Myocyte (in vitro differentiated cells): ENCODE measurements around the gene ARHGEF16. TPM values are rescaled to one million over a fixed set of nuclear protein-coding genes. Genes with fewer than 3 reads are reported as not detected.

Source experiments
- DNase-seq: peaks from one replicate; pipeline ENCODE4 v3.0.0-alpha.2; 2012; ENCODE audit warnings: low read depth
- total RNA-seq: library from RNA; depleted of rRNA; stranded (reverse); fragments of >200 nt; gene quantifications from 2 replicates; pipeline ENCODE4 v1.2.3, GENCODE V29; 2014

The ARHGEF16 gene
- total RNA-seq, 1 donor from 2014 or later = not detected

DNA sequence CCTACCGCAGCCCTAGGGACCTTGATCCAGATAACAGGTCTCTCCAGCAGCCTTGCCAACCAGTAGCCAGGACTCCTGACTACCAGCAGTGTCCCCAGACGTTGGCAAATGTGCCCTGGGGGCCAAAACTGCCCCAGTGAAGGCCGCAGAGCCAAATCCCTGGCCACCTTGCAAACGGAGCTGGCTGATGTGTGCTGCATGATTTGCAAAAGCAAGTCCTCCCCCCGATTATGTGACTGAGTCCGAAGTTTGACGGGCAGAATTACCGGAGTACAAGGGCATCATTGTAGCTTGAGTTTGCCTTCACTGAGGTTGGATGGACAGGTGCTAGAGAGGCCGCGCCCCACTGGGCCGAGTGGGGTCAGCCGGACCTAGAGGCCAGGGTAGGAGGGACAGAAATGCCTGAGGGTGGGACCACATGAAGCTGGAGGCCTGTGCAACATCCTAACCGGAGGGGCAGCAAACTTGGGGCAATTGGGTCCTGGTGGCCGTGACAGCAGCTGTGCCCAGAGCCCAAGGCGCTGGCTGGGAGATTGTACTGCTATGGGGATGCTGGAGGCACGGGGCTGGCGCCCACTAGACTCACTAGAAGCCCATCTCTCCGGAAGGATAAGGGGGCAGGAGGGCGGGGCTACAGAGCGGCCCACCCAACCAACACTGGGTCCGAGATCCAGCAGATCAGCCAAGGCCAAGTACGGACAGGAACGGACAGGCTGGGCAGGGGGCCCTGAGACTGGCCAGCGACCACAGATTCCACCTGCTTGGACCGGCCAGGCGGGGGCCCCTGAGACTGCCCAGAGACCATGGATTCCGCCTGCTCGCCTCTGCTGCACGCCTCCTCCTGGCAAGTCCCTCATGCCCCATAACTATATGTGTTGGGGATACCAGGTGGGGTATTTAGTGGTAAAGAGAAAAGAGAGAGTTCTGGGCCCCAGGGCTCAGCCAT lies 2.8 kb downstream of the ARHGEF16 start:
- DNase-seq = no peak

DNA sequence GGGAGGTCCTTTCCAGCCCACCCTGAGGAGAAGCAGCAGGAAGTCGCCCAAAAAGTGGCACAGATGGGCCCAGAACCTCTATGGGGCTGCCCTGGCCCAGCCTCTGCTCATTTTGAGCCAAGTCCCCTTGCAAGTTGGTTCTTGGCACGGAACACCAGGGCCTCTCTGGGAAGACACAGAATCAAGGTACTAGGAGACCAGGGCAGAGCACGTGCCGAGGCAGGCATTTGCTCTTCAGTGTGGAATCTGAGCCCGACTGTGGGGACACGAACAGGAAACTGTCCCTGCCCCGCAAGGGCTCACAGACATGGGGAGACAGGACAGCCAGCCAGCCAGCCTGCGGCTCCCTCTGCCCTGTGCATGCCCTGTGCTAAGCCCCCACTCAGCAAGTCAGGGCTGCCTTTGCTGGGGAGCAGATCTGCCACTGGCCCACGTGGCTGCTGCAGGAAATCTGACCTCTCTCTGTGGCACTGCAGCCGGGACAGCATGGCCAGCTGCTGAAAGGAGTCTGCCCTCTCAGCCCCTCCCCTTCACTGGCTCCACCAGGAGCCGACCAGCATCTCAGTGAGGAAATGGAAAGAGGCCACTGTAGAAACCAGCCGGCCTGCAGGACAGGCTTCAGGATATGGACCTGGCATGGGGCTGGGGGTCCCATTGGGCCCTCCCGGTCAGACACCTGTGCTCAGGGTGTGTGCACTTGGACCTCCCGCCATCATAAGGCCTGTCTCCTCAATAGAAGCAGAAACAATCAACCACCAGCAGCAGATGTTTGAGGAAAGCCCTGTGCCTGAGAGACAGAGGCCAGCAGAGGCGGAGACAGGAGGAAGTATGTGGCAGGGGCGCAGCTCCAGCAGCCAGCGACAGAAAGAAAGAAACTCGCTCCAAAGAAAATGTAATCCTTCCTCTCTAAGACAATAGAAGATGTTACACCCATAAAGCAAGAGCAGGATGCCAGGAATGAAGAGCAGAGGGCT lies 3.7 kb downstream of the ARHGEF16 start:
- DNase-seq = peak; percentile 13

DNA sequence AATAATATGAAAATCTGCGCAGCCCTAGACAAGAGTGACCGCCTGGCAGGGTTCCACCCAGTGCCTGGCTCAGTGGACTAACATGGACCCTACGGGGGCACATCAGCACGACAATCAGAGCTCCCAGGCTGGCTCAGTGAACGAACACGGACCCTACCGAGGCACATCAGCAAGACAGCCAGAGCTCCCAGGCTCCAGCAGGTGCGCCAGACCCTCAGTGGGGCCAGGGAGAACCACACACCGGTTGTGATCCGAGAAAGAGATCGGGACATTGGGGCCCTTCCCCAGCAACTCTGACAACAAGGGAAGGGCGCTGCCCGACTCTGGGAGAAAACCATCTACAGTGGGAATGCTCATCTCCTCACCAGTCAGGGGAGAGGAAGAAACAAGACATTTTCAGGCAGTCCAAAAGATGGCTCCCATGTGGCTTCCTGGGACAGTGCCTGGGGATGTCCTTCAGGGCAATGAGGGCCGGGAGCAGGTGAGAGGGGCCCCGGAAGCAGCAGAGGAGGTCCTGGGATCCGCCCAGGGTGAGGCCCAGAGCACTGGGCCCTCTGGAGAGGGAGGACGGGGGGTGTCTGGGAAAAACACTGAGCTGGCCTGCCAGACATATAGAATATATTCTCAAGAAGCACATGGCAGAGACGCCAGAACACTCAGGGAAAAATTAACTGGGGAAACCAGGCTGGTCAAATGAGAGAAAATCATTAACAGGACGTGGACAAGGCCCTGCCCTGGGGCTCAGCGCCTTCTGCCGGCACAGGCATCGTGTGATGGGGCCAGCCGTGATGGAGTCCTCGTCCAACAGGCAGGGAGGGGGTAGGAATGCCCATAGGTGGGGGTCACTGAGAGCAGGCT lies 4.8 kb downstream of the ARHGEF16 start:
- no peak for DNase-seq

DNA sequence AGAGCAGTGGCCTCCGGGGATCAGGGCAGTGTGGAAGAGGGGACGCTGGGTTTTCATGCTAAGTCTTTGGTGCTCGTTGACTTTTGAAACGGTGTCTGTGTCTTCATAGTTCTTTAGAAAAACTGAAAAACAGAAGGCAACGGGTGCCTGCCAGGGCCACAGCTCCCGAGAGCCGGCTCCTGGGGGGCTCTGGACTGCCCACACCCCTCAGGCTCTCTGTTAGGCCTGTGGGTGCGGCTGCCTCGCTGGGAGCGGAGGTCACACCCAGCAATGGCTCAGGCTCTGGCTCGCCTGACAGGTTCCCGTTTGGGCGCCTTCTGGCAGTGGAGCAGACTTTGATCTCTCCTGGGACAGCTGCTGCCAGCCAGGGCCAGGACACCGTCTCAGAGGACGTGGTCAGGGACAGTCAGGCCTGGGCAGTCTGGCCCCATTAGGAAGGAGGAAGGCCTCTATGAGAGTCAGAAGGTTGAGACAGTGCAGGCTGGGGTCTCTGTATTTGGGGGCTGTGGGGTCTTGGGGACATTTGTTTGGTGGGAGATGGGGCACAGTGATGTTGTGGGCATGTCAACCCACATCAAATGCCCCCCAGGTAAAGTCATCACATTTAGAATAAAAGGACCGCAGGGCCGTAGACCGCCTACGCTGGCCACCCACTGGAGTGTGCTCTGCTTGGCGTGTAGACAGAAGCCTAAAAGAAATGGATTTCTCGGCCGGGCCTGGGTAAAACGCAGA lies 5.6 kb downstream of the ARHGEF16 start:
- DNase-seq = peak; percentile 23

DNA sequence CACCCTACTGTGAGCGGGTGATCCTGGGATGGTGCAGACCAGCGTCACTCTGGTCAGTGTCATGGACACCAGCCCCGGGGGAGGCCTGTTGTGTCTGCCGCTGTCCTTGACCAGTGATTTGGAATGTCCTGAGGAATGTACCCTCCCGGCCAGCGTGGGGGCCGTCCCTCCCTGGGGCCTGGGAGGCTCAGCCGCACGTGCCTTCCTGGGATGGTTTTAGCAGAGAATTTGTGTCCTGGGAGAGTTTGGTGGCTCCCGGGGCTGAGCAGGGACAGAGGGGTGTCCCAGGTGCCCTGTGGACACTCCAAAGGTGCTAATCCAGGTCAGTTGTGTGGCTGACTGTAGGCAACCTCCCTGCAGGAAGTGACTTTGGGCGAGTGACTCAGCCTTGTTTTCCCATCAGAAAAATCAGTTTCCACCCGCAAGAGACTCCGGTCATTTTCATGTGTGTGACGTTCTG lies 6.2 kb downstream of the ARHGEF16 start:
- DNase-seq = no peak

DNA sequence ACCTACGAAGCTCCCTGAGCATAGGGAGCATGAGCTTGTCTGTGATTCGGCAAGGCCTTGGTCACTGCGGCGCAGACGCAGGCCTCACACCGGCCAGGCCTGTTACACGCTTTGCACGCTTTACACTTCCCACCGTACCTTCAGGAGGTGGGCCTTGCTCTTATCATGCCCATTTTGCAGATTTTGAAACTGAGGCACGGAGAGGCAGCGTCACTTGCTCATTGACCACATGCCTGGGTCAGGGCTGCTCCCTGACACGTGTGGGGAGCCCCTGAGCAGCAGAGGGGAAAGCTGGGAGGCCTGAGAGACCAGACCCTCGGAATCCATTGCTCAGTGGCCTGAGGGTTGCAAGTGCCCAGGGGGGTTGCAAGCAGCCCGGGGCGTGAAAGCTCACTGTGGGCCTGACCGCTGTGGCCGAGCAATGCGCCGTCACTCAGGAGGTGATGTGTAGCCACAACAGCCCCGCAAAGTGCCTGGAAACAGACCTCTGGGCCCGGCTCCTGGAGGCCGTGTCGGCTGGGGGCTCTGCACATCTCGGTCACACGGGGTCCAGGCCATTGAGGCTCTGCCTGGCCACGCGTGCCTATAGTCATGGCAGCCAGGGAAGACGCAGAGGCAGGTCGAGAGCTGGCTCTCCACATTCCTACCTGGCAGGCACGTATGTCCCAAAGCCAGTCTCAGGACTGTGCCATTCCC lies 6.9 kb downstream of the ARHGEF16 start:
- no peak for DNase-seq

DNA sequence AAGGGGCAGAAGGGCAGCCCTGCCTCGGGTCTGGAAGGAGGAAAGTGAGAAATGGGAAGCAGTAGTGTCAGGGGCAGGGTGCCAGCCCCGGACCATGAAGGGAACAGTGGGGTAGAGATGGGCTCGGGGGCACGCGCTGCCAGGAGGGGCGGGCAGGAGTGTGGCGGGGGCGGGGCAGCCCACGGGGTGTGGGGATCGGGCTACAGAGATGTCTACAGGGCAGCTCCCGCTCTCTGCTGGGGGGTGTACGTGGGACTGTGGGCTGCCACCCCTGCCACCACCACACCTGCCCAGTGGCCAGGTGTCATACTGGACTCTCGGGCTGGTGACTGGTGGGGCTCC lies 7.4 kb downstream of the ARHGEF16 start:
- no peak for DNase-seq

DNA sequence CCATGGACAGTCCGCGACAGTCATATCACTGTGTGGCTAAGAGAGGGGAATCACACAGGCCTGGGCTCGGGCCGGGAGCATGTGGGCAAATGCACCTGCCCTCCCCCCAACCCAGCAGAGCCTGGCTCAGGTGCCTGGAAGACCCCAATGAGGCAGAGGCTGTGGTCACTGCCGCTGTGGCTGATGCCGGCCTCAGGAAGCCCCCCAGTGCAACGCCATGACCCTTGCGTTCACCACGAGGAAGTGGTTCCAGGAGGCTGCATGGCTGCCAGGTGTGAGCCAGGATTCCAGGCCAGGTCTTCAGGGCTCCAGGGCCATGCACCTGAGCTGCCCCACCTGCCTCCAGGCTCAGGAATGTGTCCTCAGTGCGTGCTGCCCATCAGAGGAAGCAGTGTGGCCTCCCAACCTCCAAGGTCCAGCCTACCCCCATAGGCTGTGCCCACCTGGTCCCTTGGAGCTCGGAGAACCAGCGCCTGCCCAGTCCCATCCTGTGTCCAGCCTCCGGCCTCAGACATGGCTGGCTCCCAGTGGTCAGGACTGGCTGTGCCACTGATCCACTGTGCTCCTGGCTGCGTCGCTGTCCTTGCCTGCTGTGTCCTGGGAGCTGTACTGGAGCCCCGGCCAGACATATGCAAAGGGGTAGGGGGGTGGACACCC lies 8.0 kb downstream of the ARHGEF16 start:
- DNase-seq = no peak

DNA sequence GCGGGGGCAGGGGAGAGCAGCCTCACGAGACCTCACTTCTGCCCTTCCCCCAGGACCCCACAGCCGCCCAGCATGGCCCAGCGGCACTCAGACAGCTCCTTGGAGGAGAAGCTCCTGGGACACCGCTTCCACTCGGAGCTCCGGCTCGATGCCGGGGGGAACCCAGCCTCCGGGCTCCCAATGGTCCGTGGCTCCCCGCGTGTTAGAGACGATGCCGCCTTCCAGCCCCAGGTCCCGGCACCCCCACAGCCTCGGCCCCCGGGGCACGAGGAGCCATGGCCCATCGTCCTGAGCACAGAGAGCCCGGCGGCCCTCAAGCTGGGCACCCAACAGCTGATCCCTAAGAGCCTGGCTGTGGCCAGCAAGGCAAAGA lies 8.5 kb downstream of the ARHGEF16 start:
- DNase-seq = no peak

DNA sequence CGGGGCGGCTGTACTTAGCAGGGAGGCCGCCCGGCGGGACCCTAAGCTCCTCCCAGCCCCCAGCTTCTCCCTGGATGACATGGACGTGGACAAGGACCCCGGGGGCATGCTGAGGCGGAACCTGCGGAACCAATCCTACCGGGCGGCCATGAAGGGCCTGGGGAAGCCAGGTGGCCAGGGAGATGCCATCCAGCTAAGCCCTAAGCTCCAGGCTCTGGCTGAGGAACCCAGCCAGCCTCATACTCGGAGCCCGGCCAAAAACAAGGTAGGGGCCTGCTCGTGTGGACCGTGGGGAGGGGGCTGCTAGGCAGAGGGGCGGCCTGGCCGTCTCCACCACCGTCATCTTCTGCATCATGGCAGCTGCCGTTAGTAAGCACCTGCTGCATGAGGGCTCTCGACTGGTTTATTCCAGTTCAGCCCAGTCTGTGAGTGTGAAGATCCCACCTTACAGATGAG lies 9.0 kb downstream of the ARHGEF16 start:
- no peak for DNase-seq

DNA sequence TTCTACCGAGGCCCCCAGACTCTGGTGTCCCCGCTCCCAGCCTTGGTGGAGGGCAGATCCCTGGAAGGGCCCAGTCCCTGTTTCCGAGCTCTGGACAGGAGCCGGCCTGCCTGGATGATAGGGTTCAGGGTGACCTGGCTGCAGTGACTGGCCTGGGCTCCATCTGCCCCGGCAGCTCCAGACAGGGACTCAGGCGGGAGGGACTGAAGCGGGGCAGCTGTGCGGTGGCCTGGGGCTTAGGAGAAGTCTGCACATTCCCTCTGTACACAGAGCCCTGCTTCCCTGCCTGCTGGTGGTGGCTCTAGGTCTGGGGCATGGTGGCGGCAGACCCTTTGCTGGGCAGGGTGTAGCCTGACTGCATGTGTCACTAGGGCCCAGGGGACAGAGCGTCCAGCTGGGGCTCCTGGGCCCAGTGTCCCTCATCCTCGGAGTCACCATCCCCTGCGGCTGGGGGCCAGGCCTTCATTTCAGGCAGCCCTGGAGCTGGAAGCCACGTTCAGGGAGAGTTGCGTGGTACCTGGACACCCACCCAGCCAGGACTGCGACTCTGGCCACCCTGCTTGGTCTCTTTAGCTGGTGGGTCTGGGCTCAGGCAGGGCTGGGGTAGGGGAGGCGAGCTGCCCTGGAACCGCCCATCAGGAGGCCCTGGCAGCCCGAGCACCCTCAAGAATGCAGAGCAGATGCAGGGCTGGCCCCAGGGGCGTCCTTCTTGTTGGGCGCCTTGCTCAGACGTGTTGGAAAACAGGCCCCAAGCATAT lies 9.6 kb downstream of the ARHGEF16 start:
- DNase-seq = no peak

DNA sequence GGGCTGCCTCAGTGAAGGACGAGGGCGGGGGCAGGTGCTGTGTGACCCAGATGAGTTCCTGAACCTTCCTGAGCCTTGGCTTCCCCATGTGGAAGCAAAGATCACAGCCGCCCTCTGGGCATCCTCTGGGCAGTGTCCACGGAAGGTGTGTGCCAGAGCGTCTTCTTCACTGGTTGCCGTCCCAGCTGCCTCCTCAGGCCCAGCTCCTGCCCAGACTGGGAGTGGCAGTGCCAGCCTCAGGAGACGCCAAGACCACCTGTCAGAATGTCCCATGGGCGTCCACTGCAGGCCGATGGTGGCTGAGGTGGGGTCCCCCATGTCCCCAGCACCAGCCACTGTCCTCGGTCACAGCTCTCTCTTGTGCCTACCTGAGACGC lies 10.2 kb downstream of the ARHGEF16 start:
- DNase-seq = no peak

DNA sequence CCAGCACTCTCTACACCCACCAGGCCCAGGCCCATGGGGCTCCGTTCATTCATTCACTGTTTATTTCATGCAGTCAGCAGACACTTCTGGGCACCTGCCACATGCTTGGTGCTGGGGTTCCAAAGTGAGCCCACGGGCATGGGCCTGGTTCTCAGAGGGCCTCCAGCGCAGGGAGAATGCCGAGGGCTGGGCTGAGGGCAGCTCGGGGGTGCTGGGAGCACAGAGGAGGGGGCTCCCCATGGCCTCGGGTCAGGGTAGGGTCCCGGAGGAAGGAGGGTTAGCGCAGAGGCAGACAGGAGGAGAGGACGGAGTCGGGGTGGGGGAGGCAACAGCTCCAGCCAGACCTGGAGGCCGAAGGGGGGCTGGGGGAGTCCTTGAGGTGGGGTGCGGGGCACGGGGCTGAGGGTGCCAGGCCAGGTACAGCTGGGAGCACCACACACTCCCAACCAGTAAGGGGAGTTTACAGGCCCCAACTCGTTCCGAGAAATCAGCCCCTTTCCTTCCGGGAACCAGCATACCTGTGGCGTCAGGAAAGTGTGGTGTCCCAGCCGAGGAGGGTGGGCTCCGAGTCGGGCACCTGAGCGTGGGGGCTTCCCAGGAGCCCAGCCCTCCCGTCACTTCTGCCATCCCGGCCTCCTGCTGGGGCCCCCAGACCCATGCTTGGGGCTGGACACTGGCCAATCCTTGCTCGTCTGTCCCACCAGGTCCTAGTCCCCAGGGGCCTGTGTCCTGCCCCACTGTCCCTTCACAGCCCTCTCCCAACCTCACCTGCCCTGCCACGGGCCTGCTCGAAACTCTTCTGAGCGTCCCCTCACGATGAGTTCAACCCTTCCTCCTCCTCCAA lies 10.8 kb downstream of the ARHGEF16 start:
- DNase-seq = no peak

DNA sequence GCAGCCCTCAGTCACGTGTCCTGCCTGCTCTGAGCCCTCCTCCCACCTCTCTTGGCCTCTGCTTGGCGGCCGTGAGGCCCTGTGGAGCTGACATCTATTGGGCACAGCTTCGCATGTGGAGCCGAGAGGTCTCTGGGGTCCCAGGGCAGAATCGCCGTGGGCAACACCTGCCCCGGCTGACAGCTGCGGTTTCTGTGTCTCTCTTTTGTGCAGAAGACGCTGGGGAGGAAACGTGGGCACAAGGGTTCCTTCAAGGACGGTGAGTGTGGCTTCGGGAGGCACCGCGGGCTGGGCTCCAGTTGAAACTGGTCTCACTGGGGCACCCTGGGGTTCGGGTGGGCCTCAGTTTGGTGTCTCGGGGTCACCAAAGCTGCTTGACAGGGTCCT lies 11.5 kb downstream of the ARHGEF16 start:
- no peak for DNase-seq

DNA sequence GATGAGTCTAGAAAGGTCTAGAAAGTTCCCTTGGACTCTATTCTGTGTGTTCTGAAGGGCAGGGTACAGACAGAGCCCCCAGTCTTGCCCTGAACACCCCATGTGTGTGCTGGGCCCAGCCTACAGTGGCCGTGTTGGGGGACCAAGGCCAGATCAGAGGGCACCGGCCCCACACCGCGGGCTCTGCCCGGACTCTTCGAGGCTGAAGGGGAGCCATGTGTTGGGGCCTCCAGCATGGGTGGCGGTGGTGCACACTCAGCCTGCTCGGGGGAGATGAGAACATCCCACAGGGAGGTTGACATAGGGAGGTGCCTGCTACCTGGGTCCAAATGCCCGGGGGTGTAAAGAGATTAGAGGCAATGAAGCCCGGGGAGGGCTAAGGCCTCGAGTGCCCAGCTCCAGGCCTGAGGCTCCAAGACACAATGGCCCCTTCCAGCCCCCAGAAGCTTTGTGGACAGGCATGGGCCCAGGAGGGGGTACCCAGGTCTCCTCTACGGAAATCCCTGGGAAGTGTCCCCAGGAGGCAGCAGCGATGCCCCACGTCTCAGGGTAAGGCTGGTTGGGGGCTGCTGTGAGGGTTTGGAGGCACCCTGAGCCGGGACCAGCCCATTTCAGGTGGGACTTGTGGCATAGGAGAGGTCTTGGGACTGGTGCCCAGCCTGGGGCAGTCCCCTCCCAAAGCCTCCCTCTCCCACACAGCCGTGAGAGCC lies 12.1 kb downstream of the ARHGEF16 start:
- DNase-seq = no peak

DNA sequence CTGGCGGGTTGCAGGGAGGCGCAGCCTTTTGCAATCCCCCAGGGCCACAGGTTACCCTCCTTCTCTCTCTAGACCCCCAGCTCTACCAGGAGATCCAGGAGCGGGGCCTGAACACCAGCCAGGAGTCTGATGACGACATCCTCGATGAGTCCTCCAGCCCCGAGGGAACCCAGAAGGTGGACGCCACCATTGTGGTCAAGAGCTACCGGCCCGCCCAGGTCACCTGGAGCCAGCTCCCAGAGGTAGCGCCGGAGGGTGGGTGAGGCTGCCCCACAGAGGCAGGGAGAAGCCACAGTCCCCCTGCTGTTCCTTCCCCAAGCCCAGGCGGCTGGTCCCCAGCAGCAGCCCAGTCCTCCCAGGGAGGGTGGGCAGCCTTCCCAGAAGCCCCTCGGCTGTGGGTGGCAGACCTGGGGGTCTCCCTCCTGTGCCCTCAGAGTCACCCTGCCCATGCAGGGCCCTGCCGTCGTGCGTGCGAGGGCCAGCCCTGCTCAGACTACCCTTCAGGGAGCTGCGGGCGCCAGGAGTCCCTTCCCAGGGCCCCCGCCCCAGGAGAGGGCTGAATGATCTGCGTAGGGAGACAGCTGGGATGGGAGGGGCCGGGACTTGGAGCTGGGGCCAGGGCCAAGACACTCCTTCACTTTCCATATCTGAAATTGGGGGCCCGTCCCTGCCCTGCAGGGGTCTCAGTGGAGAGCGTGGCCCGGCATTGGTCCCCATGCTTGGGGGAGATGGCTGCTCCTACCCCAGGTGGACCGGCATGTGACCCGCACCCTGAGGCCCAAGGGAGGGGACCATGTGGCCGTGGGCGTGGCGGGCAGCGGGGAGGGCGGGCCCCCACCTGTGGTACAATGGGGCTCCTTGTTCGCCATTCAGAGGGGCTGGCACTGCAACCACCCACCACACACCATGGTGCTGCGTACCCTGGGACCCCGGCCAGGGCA lies 12.9 kb downstream of the ARHGEF16 start:
- DNase-seq = no peak
